CD4-positive, alpha-beta T cell treated with Interleukin-4 for 1 hour (primary cell): ENCODE data around the gene PRRT3.
"Not testable (repeated sequence)": the region's sequence is repeated elsewhere in the genome, so short reads cannot be mapped to it uniquely, and the experiment has no call there.

Experiments
- DNase-seq, 2 donors: peaks; one replicate each; pipeline ENCODE4 v3.0.0-alpha.2; 2020 to 2022

The PRRT3 gene

GRCh38 chr3:9947025-9947995 lies 4.9 kb downstream of the PRRT3 start:
- no peak for DNase-seq

DNA sequence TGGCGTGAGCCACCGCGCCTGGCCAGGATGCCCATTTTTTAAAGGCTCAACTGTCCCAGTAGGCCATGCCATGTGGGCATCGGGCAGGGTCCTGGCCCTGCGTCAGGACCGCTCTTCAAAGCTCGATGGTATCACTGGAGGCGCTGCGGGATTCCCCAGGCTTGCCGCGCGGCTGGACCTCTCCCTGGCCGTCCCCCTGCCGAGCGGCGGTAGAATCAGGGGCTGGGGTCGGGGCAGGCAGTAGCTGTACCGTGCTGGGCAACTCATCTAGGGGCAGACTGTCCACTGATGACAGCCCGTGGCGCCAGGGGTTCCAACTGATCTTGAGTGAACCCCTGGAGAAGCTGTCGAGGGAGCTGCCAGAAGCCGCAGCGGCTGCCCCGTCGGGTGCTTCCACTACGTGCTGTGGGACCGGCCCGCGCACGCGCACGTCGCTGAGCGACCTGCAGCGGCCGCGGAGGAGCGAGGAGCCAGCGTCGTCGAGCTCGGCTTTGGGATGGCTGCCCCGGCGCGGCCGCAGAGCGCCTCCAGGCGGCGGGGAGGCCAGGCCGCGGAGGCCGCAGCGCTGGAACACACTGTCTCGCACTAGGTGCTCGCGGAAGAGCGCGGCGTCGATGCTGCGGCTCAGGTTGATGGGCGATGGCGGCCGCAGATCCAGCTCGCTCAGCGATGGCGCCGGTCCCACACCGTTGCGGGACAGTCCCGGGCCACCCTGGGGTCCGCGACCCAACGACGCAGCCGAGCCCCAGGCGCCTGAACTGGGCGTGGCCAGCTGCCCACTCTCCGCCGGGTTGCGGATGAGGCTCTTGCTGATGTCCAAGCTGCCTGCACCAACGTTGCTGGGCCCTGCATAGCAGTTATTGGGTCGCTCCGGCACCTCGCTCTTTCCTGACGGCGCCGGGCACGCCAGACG lies 5.8 kb downstream of the PRRT3 start:
- DNase-seq = peak; percentile 84 to 90

- no peak for DNase-seq
Measured at GRCh38 chr3:9945358-9945757, 6.8 kb downstream of the PRRT3 start.

- DNase-seq = no peak
Measured at GRCh38 chr3:9944271-9944670, 7.9 kb downstream of the PRRT3 start.

GRCh38 chr3:9942934-9943690 lies 9.1 kb downstream of the PRRT3 start:
- DNase-seq = no peak

- DNase-seq = no peak
Measured at GRCh38 chr3:9942164-9942563, 10.0 kb downstream of the PRRT3 start.

DNA sequence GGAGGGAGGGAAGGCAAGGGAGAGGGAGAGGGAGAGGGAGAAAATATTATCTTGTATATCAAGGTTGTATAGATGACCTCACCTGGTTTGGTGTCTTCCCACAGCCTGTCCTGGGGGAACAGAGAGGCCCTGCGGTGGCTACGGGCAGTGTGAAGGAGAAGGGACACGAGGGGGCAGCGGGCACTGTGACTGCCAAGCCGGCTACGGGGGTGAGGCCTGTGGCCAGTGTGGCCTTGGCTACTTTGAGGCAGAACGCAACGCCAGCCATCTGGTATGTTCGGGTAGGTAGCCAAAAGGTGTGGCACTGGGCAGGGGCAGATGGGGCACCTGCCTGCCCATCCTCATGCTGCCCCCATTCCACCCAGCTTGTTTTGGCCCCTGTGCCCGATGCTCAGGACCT lies 11.5 kb downstream of the PRRT3 start:
- DNase-seq = no peak

- not testable (repeated sequence) for DNase-seq
Measured at GRCh38 chr3:9939906-9940305, 12.3 kb downstream of the PRRT3 start.

GRCh38 chr3:9938966-9939365 lies 13.2 kb downstream of the PRRT3 start:
- DNase-seq = no peak

- no peak for DNase-seq
Measured at GRCh38 chr3:9937486-9938238, 14.5 kb downstream of the PRRT3 start.

DNA sequence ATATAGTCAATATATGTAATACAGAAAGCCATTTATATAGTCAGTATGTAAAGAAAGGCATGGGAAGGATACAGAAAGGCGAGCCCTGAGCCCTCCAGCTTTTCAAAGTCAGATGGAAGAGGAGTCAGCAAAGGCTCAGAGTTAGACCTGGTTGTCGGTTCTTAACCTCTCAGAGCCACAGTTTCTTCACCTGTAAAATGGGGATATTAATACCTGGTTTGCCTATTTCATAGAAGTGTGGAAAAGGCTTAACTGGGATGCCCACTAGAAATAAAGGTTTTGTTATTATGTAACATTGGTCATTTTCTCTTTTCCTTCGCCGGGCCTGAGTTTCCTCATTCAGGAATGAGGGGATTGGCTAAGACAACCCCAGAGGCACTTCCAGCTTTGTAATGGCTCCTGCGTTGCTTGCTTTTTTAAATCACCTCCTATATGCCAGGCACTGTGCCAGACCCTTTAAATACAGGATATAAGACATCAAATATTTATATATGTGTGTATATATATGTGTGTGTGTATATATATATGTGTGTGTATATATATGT lies 16.2 kb downstream of the PRRT3 start:
- DNase-seq = no peak

- no peak for DNase-seq
Measured at GRCh38 chr3:9934993-9935392, 17.2 kb downstream of the PRRT3 start.

- peak; percentile 44 to 54 for DNase-seq
Measured at GRCh38 chr3:9934235-9934621, 18.0 kb downstream of the PRRT3 start.

DNA sequence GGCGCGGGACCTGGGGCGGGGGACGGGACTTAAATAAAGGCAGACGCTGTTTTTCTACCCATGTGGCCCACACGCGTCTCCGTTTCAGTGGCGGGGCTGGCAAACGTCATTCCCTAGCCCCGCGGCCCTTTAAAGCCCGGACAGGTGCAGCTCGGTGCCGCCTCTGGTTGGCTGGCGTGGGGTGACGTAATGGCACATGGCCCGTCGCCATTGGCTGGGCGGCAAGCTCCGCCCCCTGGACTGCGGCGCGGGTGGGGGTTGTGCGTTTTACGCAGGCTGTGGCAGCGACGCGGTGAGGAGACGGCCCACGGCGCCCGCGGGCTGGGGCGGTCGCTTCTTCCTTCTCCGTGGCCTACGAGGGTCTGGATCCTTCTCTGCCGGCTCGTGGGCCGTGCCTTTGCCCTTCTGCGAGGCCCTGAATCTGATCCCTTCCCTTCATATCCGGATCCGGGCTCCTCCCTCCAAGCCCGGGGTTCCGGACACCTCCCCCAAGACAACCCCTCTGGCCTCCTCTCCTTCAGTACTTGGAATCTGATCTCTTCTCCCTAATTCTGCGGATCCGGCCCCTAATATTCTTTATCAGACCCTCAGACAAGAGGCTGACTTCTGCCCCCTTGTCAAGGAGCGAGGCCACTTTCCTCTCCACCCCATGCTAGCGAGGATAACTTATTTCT lies 18.5 kb downstream of the PRRT3 start, which contains the start of gene CRELD1:
Gene CRELD1 (plus strand): TSS at position 274 of the 674 bp plus-strand sequence. CDS start 605 bp downstream, outside the sequence.
- peak; percentile 97 to 98 for DNase-seq

- peak; percentile 90 for DNase-seq
Measured at GRCh38 chr3:9932843-9933560, 19.2 kb downstream of the PRRT3 start.

GRCh38 chr3:9932535-9932842 lies 19.7 kb downstream of the PRRT3 start:
- DNase-seq = no peak

- peak in 1 of 2 donors; percentile 13 for DNase-seq
Measured at GRCh38 chr3:9930804-9931418, 21.3 kb downstream of the PRRT3 start.

DNA sequence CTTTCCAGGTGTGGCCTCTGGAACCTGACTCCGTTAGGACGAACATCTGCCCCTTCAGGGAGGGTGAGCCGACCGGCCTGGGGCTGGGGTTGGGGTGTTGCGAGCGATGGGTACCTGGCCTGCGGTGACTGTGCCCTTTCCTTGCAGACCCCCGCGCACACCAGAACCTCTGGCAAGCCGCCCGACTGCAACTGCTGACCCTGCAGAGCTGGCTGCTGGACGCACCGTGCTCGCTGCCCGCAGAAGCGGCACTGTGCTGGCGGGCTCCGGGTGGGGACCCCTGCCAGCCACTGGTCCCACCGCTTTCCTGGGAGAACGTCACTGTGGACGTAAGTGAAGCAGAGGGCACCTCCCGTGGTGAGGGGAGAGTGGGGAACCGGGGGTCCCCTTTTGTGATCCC lies 24.1 kb downstream of the PRRT3 start:
- no peak for DNase-seq

DNA sequence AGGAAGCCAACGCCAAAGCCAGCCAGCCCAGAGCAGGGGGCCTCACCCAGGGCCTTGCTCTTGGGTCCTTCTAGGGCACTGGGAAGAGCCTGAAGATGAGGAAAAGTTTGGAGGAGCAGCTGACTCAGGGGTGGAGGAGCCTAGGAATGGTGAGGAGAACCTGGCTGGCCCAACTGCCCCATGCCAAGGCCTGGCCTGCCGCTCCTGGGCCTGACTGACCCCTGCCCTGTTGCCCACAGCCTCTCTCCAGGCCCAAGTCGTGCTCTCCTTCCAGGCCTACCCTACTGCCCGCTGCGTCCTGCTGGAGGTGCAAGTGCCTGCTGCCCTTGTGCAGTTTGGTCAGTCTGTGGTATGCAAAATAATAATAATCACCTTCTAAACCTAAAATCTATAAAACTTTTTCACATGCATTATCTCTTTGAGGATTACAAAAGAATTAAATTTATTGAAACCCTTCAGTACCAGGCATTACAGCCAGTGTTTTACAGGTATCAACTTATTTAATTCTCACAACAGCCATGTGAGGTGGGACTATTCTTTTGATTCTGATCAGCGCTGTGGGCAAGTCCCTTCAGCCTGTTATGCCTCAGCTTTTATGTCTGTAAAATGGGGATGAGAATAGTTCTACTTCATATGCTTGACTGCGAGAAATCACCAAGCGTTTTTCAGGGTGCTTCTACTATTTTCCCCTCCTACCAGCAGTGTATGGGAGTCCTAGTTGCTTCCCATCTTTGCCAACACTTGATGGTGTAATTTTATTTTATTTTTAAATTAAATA lies 33.8 kb downstream of the PRRT3 start:
- DNase-seq = no peak
